IMR-90 (cell line): Measurements from ENCODE around the gene NOS1. TPM values are rescaled to one million over a fixed set of nuclear protein-coding genes. Genes with fewer than 3 reads are reported as not detected.

Experiments
- ATAC-seq: fragments of 200-7000 bp; cut with Tn5 transposase; 2 replicates; pipeline ENCODE4 v1.9.1; 2020; ENCODE audit warnings: low read depth, mild to moderate bottlenecking, moderate library complexity
- BruUV-seq: library from RNA; stranded (reverse); fragments of 400-500 nt; replicated peaks from 2 replicates; lab custom pipeline; 2021; lab: Mats Ljungman, UMichigan
- CTCF ChIA-PET: fragments of 300-600 bp; formaldehyde crosslinking; extraction: SDS; loops from one replicate; lab custom pipeline; 2021; ENCODE audit warnings: antibody characterized with exemption; lab: Yijun Ruan, JAX
- POLR2A ChIA-PET: fragments of 300-600 bp; sonication (Branson Sonifier 250); formaldehyde crosslinking; loops from one replicate; lab custom pipeline; 2022; ENCODE audit warnings: antibody characterized with exemption; ENCODE audit not compliant: unreplicated experiment; lab: Charles Lee
- DNase-seq: peaks from one replicate; pipeline ENCODE4 v3.0.0; 2013
- H2AFZ ChIP-seq: replicated peaks from 2 replicates; pipeline ENCODE3; 2013; ENCODE audit warnings: low read length, mild to moderate bottlenecking; ENCODE audit not compliant: poor library complexity
- H2AK5ac ChIP-seq: 2 replicates; pipeline ENCODE4 v1.6.1; 2013; ENCODE audit warnings: low read depth, low read length, inconsistent platforms
- H2AK9ac ChIP-seq: replicated peaks from 2 replicates; pipeline ENCODE3; 2013; ENCODE audit warnings: mild to moderate bottlenecking, low read depth, low read length, moderate library complexity; ENCODE audit not compliant: poor library complexity
- H2BK120ac ChIP-seq: 2 replicates; pipeline ENCODE4 v1.6.1; 2013; ENCODE audit warnings: low read depth, low read length, inconsistent platforms
- H2BK15ac ChIP-seq: 3 replicates; pipeline ENCODE4 v1.6.1; 2013; ENCODE audit warnings: low read depth, low read length, inconsistent platforms
- H2BK20ac ChIP-seq: 2 replicates; pipeline ENCODE4 v1.6.1; 2013; ENCODE audit warnings: low read depth, mild to moderate bottlenecking, inconsistent platforms, low read length, moderate library complexity
- H2BK5ac ChIP-seq: 2 replicates; pipeline ENCODE4 v1.6.1; 2013; ENCODE audit warnings: mild to moderate bottlenecking, low read depth, low read length, inconsistent platforms; ENCODE audit not compliant: poor library complexity, severe bottlenecking
- H3K14ac ChIP-seq: replicated peaks from 2 replicates; pipeline ENCODE4 v1.6.1; 2013; ENCODE audit warnings: low read depth, low read length, inconsistent platforms
- H3K18ac ChIP-seq: 2 replicates; pipeline ENCODE4 v1.6.1; 2013; ENCODE audit warnings: low read depth, low read length, control low read depth
- H3K23ac ChIP-seq: 2 replicates; pipeline ENCODE4 v1.6.1; 2013; ENCODE audit warnings: low read depth, low read length, inconsistent platforms
- H3K27ac ChIP-seq: 2 replicates; pipeline ENCODE4 v1.5.1; 2013; ENCODE audit warnings: mild to moderate bottlenecking, control low read depth, low read length; ENCODE audit not compliant: insufficient read depth
- H3K27me3 ChIP-seq: 2 replicates; pipeline ENCODE4 v1.6.1; 2013; ENCODE audit warnings: low read length; ENCODE audit not compliant: control insufficient read depth, insufficient read depth
- H3K36me3 ChIP-seq: 2 replicates; pipeline ENCODE4 v1.6.1; 2013; ENCODE audit warnings: low read length, mixed read lengths; ENCODE audit not compliant: control insufficient read depth, insufficient read depth
- H3K4ac ChIP-seq: 2 replicates; pipeline ENCODE4 v1.6.1; 2013; ENCODE audit warnings: low read depth, low read length, inconsistent platforms
- H3K4me1 ChIP-seq: 2 replicates; pipeline ENCODE4 v1.6.1; 2013; ENCODE audit warnings: low read length, mixed read lengths; ENCODE audit not compliant: control insufficient read depth, insufficient read depth
- H3K4me2 ChIP-seq: 2 replicates; pipeline ENCODE4 v1.6.1; 2013; ENCODE audit warnings: low read depth, mild to moderate bottlenecking, control low read depth, low read length, moderate library complexity
- H3K4me3 ChIP-seq: 2 replicates; pipeline ENCODE4 v1.5.1; 2013; ENCODE audit warnings: low read depth, mild to moderate bottlenecking, control low read depth, low read length, moderate library complexity; ENCODE audit not compliant: insufficient read depth
- H3K56ac ChIP-seq: 2 replicates; pipeline ENCODE4 v1.6.1; 2013; ENCODE audit warnings: low read length, inconsistent platforms; ENCODE audit not compliant: insufficient read depth; ENCODE audit errors: extremely low read depth
- H3K79me1 ChIP-seq, 2 experiments: 2 replicates each; pipeline ENCODE4 v1.6.1; 2013; ENCODE audit warnings: low read length in 2 of 2, inconsistent platforms in 1 of 2, low read depth in 1 of 2
- H3K9ac ChIP-seq: 2 replicates; pipeline ENCODE4 v1.6.1; 2013; ENCODE audit warnings: low read depth, low read length, control low read depth
- H3K9me1 ChIP-seq: 2 replicates; pipeline ENCODE4 v1.6.1; 2013; ENCODE audit warnings: low read length, inconsistent platforms; ENCODE audit not compliant: insufficient read depth
- H3K9me3 ChIP-seq: 2 replicates; pipeline ENCODE4 v1.6.1; 2013; ENCODE audit warnings: low read length; ENCODE audit not compliant: control insufficient read depth, insufficient read depth
- H4K20me1 ChIP-seq: 2 replicates; pipeline ENCODE4 v1.6.1; 2013; ENCODE audit warnings: low read length, inconsistent platforms; ENCODE audit not compliant: insufficient read depth
- H4K5ac ChIP-seq: 2 replicates; pipeline ENCODE4 v1.6.1; 2013; ENCODE audit warnings: mild to moderate bottlenecking, low read depth, low read length, control low read depth
- H4K8ac ChIP-seq, 2 experiments: 2 replicates each; pipeline ENCODE4 v1.6.1; 2013; ENCODE audit warnings: low read depth in 2 of 2, low read length in 2 of 2, control low read depth in 1 of 2, inconsistent platforms in 1 of 2
- H4K91ac ChIP-seq: 2 replicates; pipeline ENCODE4 v1.6.1; 2013; ENCODE audit warnings: low read depth, low read length, inconsistent platforms; ENCODE audit not compliant: insufficient read depth
- BHLHE40 ChIP-seq: fragments of 150-350 bp; IDR thresholded peaks from 2 replicates; pipeline ENCODE4 v1.6.1; 2016; ENCODE audit warnings: mild to moderate bottlenecking, low read depth, low read length
- CEBPB ChIP-seq: IDR thresholded peaks from 2 replicates; pipeline ENCODE4 v1.6.1; 2012; ENCODE audit warnings: low read depth, low read length, improper control_type of control experiment
- FOS ChIP-seq: fragments of 150-350 bp; IDR thresholded peaks from 2 replicates; pipeline ENCODE4 v1.6.1; 2016; ENCODE audit warnings: low read depth, low read length
- MAZ ChIP-seq: IDR thresholded peaks from 2 replicates; pipeline ENCODE4 v1.6.1; 2012; ENCODE audit warnings: low read depth, mild to moderate bottlenecking, low read length, improper control_type of control experiment, moderate library complexity, borderline replicate concordance
- MXI1 ChIP-seq: IDR thresholded peaks from 2 replicates; pipeline ENCODE4 v1.6.1; 2012; ENCODE audit warnings: low read depth, mild to moderate bottlenecking, low read length, moderate library complexity, borderline replicate concordance
- NFE2L2 ChIP-seq: fragments of 150-350 bp; IDR thresholded peaks from 2 replicates; pipeline ENCODE4 v1.6.1; 2016; ENCODE audit warnings: low read depth, mild to moderate bottlenecking, low read length
- POLR2A ChIP-seq: IDR thresholded peaks from 2 replicates; pipeline ENCODE4 v1.6.1; 2012; ENCODE audit warnings: mild to moderate bottlenecking, low read depth, low read length
- RCOR1 ChIP-seq: IDR thresholded peaks from 2 replicates; pipeline ENCODE4 v1.6.1; 2012; ENCODE audit warnings: mild to moderate bottlenecking, low read length, improper control_type of control experiment; ENCODE audit not compliant: insufficient replicate concordance
- SMC3 ChIP-seq: fragments of 150-350 bp; IDR thresholded peaks from 2 replicates; pipeline ENCODE4 v1.6.1; 2016; ENCODE audit warnings: low read depth, mild to moderate bottlenecking, antibody characterized with exemption, low read length, moderate library complexity
- WGBS, 2 experiments: methylation state at CpG; one replicate each; pipeline versions ENCODE4 v1.1.5 to v1.1.7; 2013; ENCODE audit warnings: missing lambda C conversion rate in 2 of 2; ENCODE audit not compliant: insufficient read length in 1 of 2; ENCODE audit errors: extremely low coverage in 2 of 2; 5-methylcytosine and 5-hydroxymethylcytosine counted together
- dilution Hi-C: fragments of 300-500 bp; cut with HindIII; formaldehyde crosslinking; loops from one replicate; pipeline ENCODE4 v1.14.3; 2018; ENCODE audit warnings: low sequenced_read_pairs; ENCODE audit not compliant: unreplicated experiment
- in situ Hi-C: fragments of 300-500 bp; cut with MboI; formaldehyde crosslinking; loops from 3 replicates; pipeline ENCODE4 v1.14.3; 2019; ENCODE audit warnings: low sequenced_read_pairs, inconsistent platforms, mixed read lengths
- intact Hi-C: fragments of 100-400 bp; cut with micrococcal nuclease; formaldehyde crosslinking; loops from 2 replicates; pipeline ENCODE4 v1.10.0; 2022
- polyA plus RNA-seq, 3 experiments: library from polyadenylated mRNA; depleted of rRNA; stranded (reverse); fragments of >200 nt; gene quantifications; 2 replicates each; pipeline ENCODE4 v1.2.3, GENCODE V29; 2012; ENCODE audit warnings: low replicate concordance in 1 of 3
- total RNA-seq: library from RNA; depleted of rRNA; stranded (reverse); fragments of >200 nt; gene quantifications from 2 replicates; pipeline ENCODE4 v1.2.3, GENCODE V29; 2012
- TF ChIP-seq, protein P1 (sequence below): conservative IDR thresholded peaks from 2 replicates; pipeline ENCODE4 v1.5.1; 2012; ENCODE audit warnings: mild to moderate bottlenecking, low read depth, low read length, improper control_type of control experiment
- TF ChIP-seq, protein P2 (sequence below): fragments of 150-350 bp; IDR thresholded peaks from 2 replicates; pipeline ENCODE4 v1.6.1; 2017; ENCODE audit warnings: mild to moderate bottlenecking, antibody characterized with exemption, low read length, low read depth
- TF ChIP-seq, protein P3 (sequence below): fragments of 150-350 bp; IDR thresholded peaks from 2 replicates; pipeline ENCODE4 v1.6.1; 2016; ENCODE audit warnings: low read depth, mild to moderate bottlenecking, low read length, moderate library complexity, borderline replicate concordance

Gene NOS1
- total and polyA plus RNA-seq, 2 of the 4 experiments (the other 2 are of a cell fraction), result 0.09 TPM; not detected in 1

DNA sequence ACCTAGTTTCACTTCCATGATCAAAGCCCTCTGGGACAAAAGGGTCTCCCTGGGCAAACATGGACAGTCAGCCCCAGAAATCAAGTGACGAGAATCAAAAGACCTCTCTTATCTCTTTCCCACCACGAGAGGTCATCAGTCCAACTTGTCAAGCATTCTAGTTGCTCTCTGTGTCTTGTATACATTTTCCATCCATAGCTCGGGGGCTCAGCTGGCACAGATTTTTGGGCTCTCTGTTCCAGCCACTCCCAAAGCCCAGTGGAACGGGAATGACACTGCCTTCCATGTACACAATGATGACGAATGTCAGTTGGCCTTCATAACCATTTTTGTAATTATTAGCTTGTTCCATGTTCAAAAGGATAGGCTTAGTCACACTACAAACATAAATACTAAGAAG is 29.7 kb downstream of the NOS1 start:
- no peak overlapping the region for H2AK9ac ChIP-seq
- WGBS, 2 experiments, result 20% methylated on average over 2 of the region's 5 CpGs; no CpG with 5 or more reads in 1 of the 2 experiments
- no peak overlapping the region for H3K56ac ChIP-seq
- no peak overlapping the region for H3K9ac ChIP-seq
- H3K27ac ChIP-seq, result no peak overlapping the region
- peaks cover 25% of the 10 kb centered on the region for H3K9me3 ChIP-seq
- H3K4me2 ChIP-seq, result no peak overlapping the region
- ChIA-PET POLR2A (no interaction called here), CTCF (no interaction called here)
- no peak overlapping the region for H4K8ac ChIP-seq
- in situ Hi-C loops (no loop called here), dilution Hi-C loops (no loop called here), intact Hi-C loops (no loop called here)
- H4K5ac ChIP-seq, result no peak overlapping the region
- no peak overlapping the region for H2BK20ac ChIP-seq
- H3K23ac ChIP-seq, result no peak overlapping the region
- no peaks in the 10 kb centered on the region for H3K27me3 ChIP-seq
- no peaks in the 10 kb centered on the region for H3K36me3 ChIP-seq
- H3K4me1 ChIP-seq, result no peaks in the 10 kb centered on the region
- H4K20me1 ChIP-seq, result no peaks in the 10 kb centered on the region
- H4K91ac ChIP-seq, result no peak overlapping the region
- H3K79me1 ChIP-seq, result no peaks in the 10 kb centered on the region
- ATAC-seq (no peak), DNase-seq (no peak)
- no peak overlapping the region for H2AFZ ChIP-seq
- TF ChIP-seq CEBPB (no peak), MAZ (no peak), MXI1 (no peak), BHLHE40 (no peak), FOS (no peak), NFE2L2 (no peak), SMC3 (no peak), RCOR1 (no peak), POLR2A (no peak)
- TF ChIP-seq, protein P1, sequence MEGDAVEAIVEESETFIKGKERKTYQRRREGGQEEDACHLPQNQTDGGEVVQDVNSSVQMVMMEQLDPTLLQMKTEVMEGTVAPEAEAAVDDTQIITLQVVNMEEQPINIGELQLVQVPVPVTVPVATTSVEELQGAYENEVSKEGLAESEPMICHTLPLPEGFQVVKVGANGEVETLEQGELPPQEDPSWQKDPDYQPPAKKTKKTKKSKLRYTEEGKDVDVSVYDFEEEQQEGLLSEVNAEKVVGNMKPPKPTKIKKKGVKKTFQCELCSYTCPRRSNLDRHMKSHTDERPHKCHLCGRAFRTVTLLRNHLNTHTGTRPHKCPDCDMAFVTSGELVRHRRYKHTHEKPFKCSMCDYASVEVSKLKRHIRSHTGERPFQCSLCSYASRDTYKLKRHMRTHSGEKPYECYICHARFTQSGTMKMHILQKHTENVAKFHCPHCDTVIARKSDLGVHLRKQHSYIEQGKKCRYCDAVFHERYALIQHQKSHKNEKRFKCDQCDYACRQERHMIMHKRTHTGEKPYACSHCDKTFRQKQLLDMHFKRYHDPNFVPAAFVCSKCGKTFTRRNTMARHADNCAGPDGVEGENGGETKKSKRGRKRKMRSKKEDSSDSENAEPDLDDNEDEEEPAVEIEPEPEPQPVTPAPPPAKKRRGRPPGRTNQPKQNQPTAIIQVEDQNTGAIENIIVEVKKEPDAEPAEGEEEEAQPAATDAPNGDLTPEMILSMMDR, result no peak
- TF ChIP-seq, protein P2, sequence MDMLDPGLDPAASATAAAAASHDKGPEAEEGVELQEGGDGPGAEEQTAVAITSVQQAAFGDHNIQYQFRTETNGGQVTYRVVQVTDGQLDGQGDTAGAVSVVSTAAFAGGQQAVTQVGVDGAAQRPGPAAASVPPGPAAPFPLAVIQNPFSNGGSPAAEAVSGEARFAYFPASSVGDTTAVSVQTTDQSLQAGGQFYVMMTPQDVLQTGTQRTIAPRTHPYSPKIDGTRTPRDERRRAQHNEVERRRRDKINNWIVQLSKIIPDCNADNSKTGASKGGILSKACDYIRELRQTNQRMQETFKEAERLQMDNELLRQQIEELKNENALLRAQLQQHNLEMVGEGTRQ, result no peak
- TF ChIP-seq, protein P3, sequence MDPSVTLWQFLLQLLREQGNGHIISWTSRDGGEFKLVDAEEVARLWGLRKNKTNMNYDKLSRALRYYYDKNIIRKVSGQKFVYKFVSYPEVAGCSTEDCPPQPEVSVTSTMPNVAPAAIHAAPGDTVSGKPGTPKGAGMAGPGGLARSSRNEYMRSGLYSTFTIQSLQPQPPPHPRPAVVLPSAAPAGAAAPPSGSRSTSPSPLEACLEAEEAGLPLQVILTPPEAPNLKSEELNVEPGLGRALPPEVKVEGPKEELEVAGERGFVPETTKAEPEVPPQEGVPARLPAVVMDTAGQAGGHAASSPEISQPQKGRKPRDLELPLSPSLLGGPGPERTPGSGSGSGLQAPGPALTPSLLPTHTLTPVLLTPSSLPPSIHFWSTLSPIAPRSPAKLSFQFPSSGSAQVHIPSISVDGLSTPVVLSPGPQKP, result no peak
- H2BK5ac ChIP-seq, result no peak overlapping the region
- H3K9me1 ChIP-seq, result no peaks in the 10 kb centered on the region
- H3K4ac ChIP-seq, result no peak overlapping the region
- H3K4me3 ChIP-seq, result no peak overlapping the region
- no peak overlapping the region for H2AK5ac ChIP-seq
- no peak overlapping the region for H2BK120ac ChIP-seq
- no peak overlapping the region for H3K14ac ChIP-seq
- no peak overlapping the region for H3K18ac ChIP-seq
- no peak overlapping the region for H2BK15ac ChIP-seq
- BruUV-seq, result no TSS peak
